ENCODE measurements around the gene COX6B1. TPM values are rescaled to one million over a fixed set of nuclear protein-coding genes. Genes with fewer than 3 reads are reported as not detected.

Gene COX6B1
- total and polyA plus RNA-seq, 9 donors = 181 to 601 (median 254) TPM

DNA sequence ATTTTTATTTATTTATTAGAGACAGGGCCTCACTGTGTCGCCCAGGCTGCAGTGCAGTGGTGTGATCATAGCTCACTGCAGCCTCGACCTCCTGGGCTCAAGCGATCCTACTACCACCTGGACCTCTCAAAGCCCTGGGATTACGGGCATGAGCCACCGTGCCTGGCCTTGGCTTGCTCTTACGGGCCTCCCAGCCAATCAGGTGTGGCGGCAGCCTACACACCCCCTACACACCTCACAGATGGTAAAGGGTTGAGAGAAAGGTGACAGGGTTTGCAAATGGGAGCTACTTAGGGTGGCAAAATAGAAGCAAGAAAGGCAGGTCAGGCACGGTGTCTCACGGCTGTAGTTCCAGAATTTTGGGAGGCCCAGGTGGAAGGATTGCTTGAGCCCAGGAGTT is 55.2 kb downstream of the COX6B1 start:
- WGBS, 3 donors = 35 to 56% (median 44%) methylated on average over 9 of the region's 9 CpGs
- H3K4me3 ChIP-seq = no peak overlapping the region
- H3K27ac ChIP-seq = no peak overlapping the region
- no peaks in the 10 kb centered on the region for H3K36me3 ChIP-seq
- DNase-seq = no peak
- no peaks in the 10 kb centered on the region for H3K4me1 ChIP-seq (ENCODE audit: insufficient read depth)
- H3K27me3 ChIP-seq = no peaks in the 10 kb centered on the region
- TF ChIP-seq POLR2A (IDR thresholded peaks at IDR 0.05) (no peak), EP300 (IDR thresholded peaks at IDR 0.05) (no peak)
- TF ChIP-seq, protein P1, sequence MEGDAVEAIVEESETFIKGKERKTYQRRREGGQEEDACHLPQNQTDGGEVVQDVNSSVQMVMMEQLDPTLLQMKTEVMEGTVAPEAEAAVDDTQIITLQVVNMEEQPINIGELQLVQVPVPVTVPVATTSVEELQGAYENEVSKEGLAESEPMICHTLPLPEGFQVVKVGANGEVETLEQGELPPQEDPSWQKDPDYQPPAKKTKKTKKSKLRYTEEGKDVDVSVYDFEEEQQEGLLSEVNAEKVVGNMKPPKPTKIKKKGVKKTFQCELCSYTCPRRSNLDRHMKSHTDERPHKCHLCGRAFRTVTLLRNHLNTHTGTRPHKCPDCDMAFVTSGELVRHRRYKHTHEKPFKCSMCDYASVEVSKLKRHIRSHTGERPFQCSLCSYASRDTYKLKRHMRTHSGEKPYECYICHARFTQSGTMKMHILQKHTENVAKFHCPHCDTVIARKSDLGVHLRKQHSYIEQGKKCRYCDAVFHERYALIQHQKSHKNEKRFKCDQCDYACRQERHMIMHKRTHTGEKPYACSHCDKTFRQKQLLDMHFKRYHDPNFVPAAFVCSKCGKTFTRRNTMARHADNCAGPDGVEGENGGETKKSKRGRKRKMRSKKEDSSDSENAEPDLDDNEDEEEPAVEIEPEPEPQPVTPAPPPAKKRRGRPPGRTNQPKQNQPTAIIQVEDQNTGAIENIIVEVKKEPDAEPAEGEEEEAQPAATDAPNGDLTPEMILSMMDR (IDR thresholded peaks at IDR 0.05) = no peak
- intact Hi-C loops (cut with DNase I) = no loop called here
- no peaks in the 10 kb centered on the region for H3K9me3 ChIP-seq

DNA sequence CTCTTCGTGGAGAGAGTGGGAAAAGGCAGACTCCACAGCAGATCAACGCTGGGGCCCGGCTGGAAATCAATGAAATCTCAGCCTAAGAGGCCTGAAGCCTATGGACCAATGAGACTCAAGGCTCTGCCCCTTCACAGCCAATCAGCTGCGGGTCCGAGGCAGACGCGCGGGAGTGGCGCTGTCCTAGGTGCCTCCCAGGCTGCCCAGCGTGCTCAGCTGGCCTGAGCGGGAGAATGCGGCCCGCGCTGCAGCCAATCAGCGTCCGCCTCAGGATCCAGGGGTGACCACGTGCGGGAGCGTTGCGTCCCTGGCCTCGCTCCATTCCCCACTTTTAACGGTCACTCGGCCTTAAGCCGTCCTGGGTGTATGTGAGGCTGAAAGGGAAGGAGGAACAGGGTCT is 56.1 kb downstream of the COX6B1 start, which contains the start of gene ZBTB32:
ZBTB32 (plus strand) TSS at position 341 of the 400 bp plus-strand sequence. CDS start 10,069 bp downstream, outside the sequence.
- Histone ChIP-seq H3K9me3 (no peaks in the 10 kb centered on the region), H3K36me3 (no peaks in the 10 kb centered on the region), H3K27ac (no peak within 1 kb of the TSS), H3K27me3 (no peaks in the 10 kb centered on the region), H3K4me1 (ENCODE audit: insufficient read depth) (no peaks in the 10 kb centered on the region), H3K4me3 (no peak within 1 kb of the TSS)
- 9 to 12% (median 9%) methylated on average over 24 of the region's 24 CpGs for WGBS, 3 donors
- peak in 2 of 5 donors; percentile 26 to 28 for DNase-seq
- TF ChIP-seq, protein P1 (IDR thresholded peaks at IDR 0.05) = no peak
- no peak for TF ChIP-seq EP300 (IDR thresholded peaks at IDR 0.05)
- no peak for TF ChIP-seq POLR2A (IDR thresholded peaks at IDR 0.05)
- intact Hi-C loops (cut with DNase I) = no loop called here

Other genes starting within 250 kb of the COX6B1 start
- under 1 TPM in 2 of 7 donors, not detected in 5; 0.20 to 0.32 TPM for gene FFAR2, start 200.1 kb upstream of the COX6B1 start, total RNA-seq
- under 1 TPM; 0.32 to 0.47 TPM for gene FFAR2, start 200.1 kb upstream of the COX6B1 start, polyA plus RNA-seq
- gene KRTDAP, start 157.9 kb upstream of the COX6B1 start, total RNA-seq = 1 to 10 TPM in 1 of 7 donors, under 1 TPM in 4, not detected in 2; 0.54 to 1.6 (median 0.75) TPM
- not detected for gene KRTDAP, start 157.9 kb upstream of the COX6B1 start, polyA plus RNA-seq
- 100 to 1,000 TPM in 3 of 7 donors, 10 to 100 TPM in 4; 82.1 to 177 (median 98.4) TPM for gene DMKN, start 134.7 kb upstream of the COX6B1 start, total RNA-seq
- gene DMKN, start 134.7 kb upstream of the COX6B1 start, polyA plus RNA-seq = 10 to 100 TPM; 58.3 to 59.0 TPM
- not detected for gene SBSN, start 120.0 kb upstream of the COX6B1 start, total RNA-seq
- gene SBSN, start 120.0 kb upstream of the COX6B1 start, polyA plus RNA-seq = not detected
- gene GAPDHS, start 114.9 kb upstream of the COX6B1 start, total RNA-seq = not detected
- gene GAPDHS, start 114.9 kb upstream of the COX6B1 start, polyA plus RNA-seq = not detected
- gene TMEM147, start 102.7 kb upstream of the COX6B1 start, total RNA-seq = 10 to 100 TPM; 61.4 to 87.7 (median 66.8) TPM
- gene TMEM147, start 102.7 kb upstream of the COX6B1 start, polyA plus RNA-seq = 100 to 1,000 TPM in 1 of 2 donors, 10 to 100 TPM in 1; 80.9 to 105 TPM
- not detected for gene ATP4A, start 84.7 kb upstream of the COX6B1 start, total RNA-seq
- under 1 TPM in 1 of 2 donors, not detected in 1; 0.02 TPM for gene ATP4A, start 84.7 kb upstream of the COX6B1 start, polyA plus RNA-seq
- not detected for gene PMIS2, start 62.1 kb upstream of the COX6B1 start, total RNA-seq
- gene PMIS2, start 62.1 kb upstream of the COX6B1 start, polyA plus RNA-seq = not detected
- 10 to 100 TPM; 10.6 to 24.5 (median 19.5) TPM for gene HAUS5, start 35.6 kb upstream of the COX6B1 start, total RNA-seq
- gene HAUS5, start 35.6 kb upstream of the COX6B1 start, polyA plus RNA-seq = 10 to 100 TPM in 1 of 2 donors, 1 to 10 TPM in 1; 8.8 to 14.8 TPM
- 10 to 100 TPM; 43.0 to 90.4 (median 78.1) TPM for gene RBM42, start 19.3 kb upstream of the COX6B1 start, total RNA-seq
- gene RBM42, start 19.3 kb upstream of the COX6B1 start, polyA plus RNA-seq = 10 to 100 TPM in 1 of 2 donors, 1 to 10 TPM in 1; 6.1 to 68.0 TPM
- gene ETV2, start 6.6 kb upstream of the COX6B1 start, total RNA-seq = 1 to 10 TPM in 5 of 7 donors, under 1 TPM in 2; 0.79 to 2.5 (median 1.4) TPM
- gene ETV2, start 6.6 kb upstream of the COX6B1 start, polyA plus RNA-seq = 1 to 10 TPM in 1 of 2 donors, not detected in 1; 1.9 TPM
- gene UPK1A, start 18.2 kb downstream of the COX6B1 start, total RNA-seq = not detected
- gene UPK1A, start 18.2 kb downstream of the COX6B1 start, polyA plus RNA-seq = under 1 TPM; 0.06 to 0.20 TPM
- under 1 TPM in 1 of 7 donors, not detected in 6; 0.41 TPM for gene ZBTB32, start 56.2 kb downstream of the COX6B1 start, total RNA-seq
- gene ZBTB32, start 56.2 kb downstream of the COX6B1 start, polyA plus RNA-seq = not detected
- 10 to 100 TPM; 13.0 to 53.7 (median 38.4) TPM for gene KMT2B, start 69.7 kb downstream of the COX6B1 start, total RNA-seq
- gene KMT2B, start 69.7 kb downstream of the COX6B1 start, polyA plus RNA-seq = 10 to 100 TPM in 1 of 2 donors, 1 to 10 TPM in 1; 8.8 to 27.2 TPM
- gene IGFLR1, start 94.1 kb downstream of the COX6B1 start, total RNA-seq = 10 to 100 TPM in 3 of 7 donors, 1 to 10 TPM in 4; 3.6 to 12.8 (median 7.6) TPM
- 1 to 10 TPM in 1 of 2 donors, under 1 TPM in 1; 0.93 to 9.0 TPM for gene IGFLR1, start 94.1 kb downstream of the COX6B1 start, polyA plus RNA-seq
- gene U2AF1L4, start 97.1 kb downstream of the COX6B1 start, total RNA-seq = 10 to 100 TPM; 16.7 to 37.5 (median 25.6) TPM
- gene U2AF1L4, start 97.1 kb downstream of the COX6B1 start, polyA plus RNA-seq = 10 to 100 TPM; 16.7 to 37.7 TPM
- gene PSENEN, start 97.3 kb downstream of the COX6B1 start, total RNA-seq = 10 to 100 TPM; 23.4 to 90.4 (median 44.9) TPM
- 10 to 100 TPM; 34.0 to 44.6 TPM for gene PSENEN, start 97.3 kb downstream of the COX6B1 start, polyA plus RNA-seq
- gene LIN37, start 100.3 kb downstream of the COX6B1 start, total RNA-seq = 10 to 100 TPM; 14.5 to 25.6 (median 19.1) TPM
- gene LIN37, start 100.3 kb downstream of the COX6B1 start, polyA plus RNA-seq = 10 to 100 TPM in 1 of 2 donors, 1 to 10 TPM in 1; 9.8 to 24.1 TPM
- gene HSPB6, start 108.7 kb downstream of the COX6B1 start, total RNA-seq = 100 to 1,000 TPM in 6 of 7 donors, 10 to 100 TPM in 1; 44.9 to 276 (median 232) TPM
- 100 to 1,000 TPM; 101 to 434 TPM for gene HSPB6, start 108.7 kb downstream of the COX6B1 start, polyA plus RNA-seq
- 10 to 100 TPM in 5 of 7 donors, 1 to 10 TPM in 2; 3.3 to 59.0 (median 32.0) TPM for gene PROSER3, start 109.9 kb downstream of the COX6B1 start, total RNA-seq
- 10 to 100 TPM; 12.6 to 12.9 TPM for gene PROSER3, start 109.9 kb downstream of the COX6B1 start, polyA plus RNA-seq
- gene ARHGAP33, start 127.2 kb downstream of the COX6B1 start, total RNA-seq = 10 to 100 TPM; 14.7 to 52.7 (median 46.1) TPM
- 10 to 100 TPM in 1 of 2 donors, under 1 TPM in 1; 0.95 to 18.5 TPM for gene ARHGAP33, start 127.2 kb downstream of the COX6B1 start, polyA plus RNA-seq
- gene PRODH2, start 164.5 kb downstream of the COX6B1 start, total RNA-seq = under 1 TPM in 1 of 7 donors, not detected in 6; 0.41 TPM
- not detected for gene PRODH2, start 164.5 kb downstream of the COX6B1 start, polyA plus RNA-seq
- 1 to 10 TPM in 1 of 7 donors, under 1 TPM in 1, not detected in 5; 0.12 to 1.0 TPM for gene NPHS1, start 204.2 kb downstream of the COX6B1 start, total RNA-seq
- under 1 TPM in 1 of 2 donors, not detected in 1; 0.01 TPM for gene NPHS1, start 204.2 kb downstream of the COX6B1 start, polyA plus RNA-seq
- under 1 TPM in 2 of 7 donors, not detected in 5; 0.12 to 0.15 TPM for gene KIRREL2, start 208.6 kb downstream of the COX6B1 start, total RNA-seq
- gene KIRREL2, start 208.6 kb downstream of the COX6B1 start, polyA plus RNA-seq = under 1 TPM; 0.02 to 0.05 TPM
- gene APLP1, start 220.3 kb downstream of the COX6B1 start, total RNA-seq = 10 to 100 TPM in 1 of 7 donors, 1 to 10 TPM in 3, under 1 TPM in 3; 0.55 to 10.1 (median 1.5) TPM
- 1 to 10 TPM; 1.6 to 3.0 TPM for gene APLP1, start 220.3 kb downstream of the COX6B1 start, polyA plus RNA-seq